ENCODE results near the gene NDUFB10.
"Not testable (repeated sequence)": the region's sequence is repeated elsewhere in the genome, so short reads cannot be mapped to it uniquely, and the experiment has no call there.

Gene NDUFB10

GRCh38 chr16:1946495-1947368 is 12.6 kb upstream of the NDUFB10 start:
- no peak for DNase-seq (ENCODE audit: low spot score)

- DNase-seq (ENCODE audit: low spot score): no peak
These were observed 12.0 kb upstream of the NDUFB10 start for GRCh38 chr16:1947369-1947670.

DNA sequence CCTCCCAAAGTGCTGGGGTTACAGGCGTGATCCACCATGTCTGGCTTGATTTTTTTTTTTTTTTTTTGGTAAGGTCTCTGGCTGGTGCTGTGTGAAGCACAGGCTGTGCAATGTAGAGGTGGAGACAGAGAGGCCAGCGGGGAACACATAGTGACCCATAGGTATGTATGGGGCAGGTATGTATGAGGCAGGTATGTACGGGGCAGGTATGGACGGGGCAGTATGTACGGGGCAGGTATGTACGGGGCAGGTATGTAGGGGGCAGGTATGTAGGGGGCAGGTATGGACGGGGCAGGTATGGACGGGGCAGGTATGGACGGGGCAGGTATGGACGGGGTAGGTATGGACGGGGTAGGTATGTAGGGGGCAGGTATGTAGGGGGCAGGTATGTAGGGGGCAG is 9.8 kb upstream of the NDUFB10 start:
- no peak for DNase-seq (ENCODE audit: low spot score)

GRCh38 chr16:1950047-1950446 is 9.3 kb upstream of the NDUFB10 start:
- DNase-seq (ENCODE audit: low spot score): no peak

DNA sequence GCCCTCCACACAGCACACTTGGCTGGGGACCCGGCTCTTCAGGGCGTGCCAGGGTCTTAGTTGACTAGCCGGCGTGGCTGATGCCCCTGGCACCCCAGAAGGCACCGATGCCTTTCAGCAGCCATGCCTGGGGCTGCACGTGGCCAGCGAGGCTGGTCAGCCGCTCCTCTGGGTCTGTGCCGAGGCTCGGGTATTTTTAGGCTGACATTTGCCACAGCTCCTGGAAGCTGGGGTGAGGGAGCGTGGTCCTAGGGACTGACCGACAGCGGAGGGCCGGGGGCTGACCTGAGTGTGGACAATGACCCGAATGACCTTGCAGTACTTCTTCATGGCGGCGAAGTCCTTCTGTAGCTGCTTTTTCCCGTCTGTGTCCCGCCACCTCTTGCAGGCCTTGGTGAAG is 8.8 kb upstream of the NDUFB10 start:
- no peak for DNase-seq (ENCODE audit: low spot score)

DNA sequence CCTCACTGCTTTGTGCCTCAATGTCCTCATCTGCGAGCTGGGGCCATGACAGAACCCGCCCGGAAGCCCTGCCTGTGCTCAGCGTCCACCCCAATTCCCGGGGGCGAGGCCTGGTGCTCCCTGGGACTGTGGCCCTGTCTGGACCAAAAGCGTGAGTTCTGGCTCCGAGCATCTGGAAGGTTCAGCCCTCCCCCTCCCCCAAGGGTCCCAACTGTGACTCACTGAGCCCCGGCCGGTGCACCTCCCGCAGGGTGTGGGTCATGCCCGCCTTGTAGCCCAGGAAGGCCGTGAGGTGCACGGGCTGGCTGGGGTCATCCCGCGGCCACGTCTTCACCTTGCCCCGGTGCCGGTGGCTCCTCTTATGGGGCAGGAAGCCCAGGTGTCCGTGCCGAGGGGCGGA is 5.6 kb upstream of the NDUFB10 start:
- DNase-seq (ENCODE audit: low spot score): no peak

- not testable (repeated sequence) for DNase-seq (ENCODE audit: low spot score)
These were observed 1.8 kb upstream of the NDUFB10 start for GRCh38 chr16:1957434-1958142.

GRCh38 chr16:1958143-1958491 is 1.2 kb upstream of the NDUFB10 start:
- not testable (repeated sequence) for DNase-seq (ENCODE audit: low spot score)

GRCh38 chr16:1958715-1959268 is 546 bp upstream of the NDUFB10 start:
- no peak for DNase-seq (ENCODE audit: low spot score)

GRCh38 chr16:1960665-1961630 is 1.6 kb downstream of the NDUFB10 start:
- no peak for DNase-seq (ENCODE audit: low spot score)

DNA sequence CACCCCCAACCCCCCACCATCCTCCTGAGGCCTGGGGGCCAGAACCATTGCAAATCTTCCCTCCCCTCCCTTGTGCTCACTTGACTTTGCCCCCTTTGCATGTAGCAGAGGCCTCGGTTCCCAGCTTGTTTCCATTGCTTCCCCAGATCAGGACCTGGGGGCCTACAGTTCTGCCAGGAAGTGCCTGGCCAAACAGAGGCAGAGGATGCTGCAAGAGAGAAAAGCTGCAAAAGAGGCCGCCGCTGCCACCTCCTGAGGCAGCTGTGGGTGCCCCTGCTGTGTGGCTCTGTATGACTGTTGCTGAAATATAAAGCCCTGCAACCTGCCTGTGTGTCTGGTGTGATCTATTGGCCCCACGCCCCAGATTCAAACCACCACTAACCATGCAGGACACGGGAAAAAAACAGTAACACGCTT is 2.3 kb downstream of the NDUFB10 start:
- DNase-seq (ENCODE audit: low spot score): no peak

GRCh38 chr16:1962161-1963153 is 3.1 kb downstream of the NDUFB10 start:
- not testable (repeated sequence) for DNase-seq (ENCODE audit: low spot score)

DNA sequence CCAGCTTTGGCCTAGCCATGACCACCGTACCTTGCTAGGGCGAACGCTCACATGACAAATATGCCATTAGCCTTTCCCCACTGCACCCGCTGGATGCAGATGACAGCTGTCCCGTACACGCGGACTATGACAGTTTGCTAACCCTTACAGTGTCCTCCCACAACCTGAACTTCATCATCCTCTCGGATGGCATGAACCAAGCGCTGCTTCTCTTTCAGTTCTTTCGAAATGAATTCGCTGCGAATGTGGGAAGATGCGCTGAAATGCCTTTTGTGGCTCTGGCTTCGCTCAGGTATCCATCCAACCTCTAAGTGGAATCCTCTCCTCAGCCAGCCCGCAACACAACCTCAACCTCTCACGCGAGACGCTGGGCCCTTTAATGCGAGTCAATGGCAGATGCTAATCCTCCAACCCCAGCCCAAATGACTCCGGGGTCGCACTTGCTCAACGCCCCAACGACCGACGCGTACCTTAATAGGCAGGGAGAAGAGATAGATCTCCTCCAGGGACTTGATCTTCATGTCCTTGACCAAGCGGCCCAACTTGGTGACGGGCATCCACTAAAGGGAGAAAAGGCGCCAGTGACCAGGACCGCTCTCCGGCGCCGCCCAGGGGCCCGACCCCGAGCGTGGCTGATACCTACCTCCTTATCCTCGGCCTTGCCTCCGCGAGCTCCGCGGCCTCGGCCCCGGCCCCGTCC is 4.6 kb downstream of the NDUFB10 start:
- DNase-seq (ENCODE audit: low spot score): no peak

- peak; percentile 99 for DNase-seq (ENCODE audit: low spot score)
These were observed 5.4 kb downstream of the NDUFB10 start, which contains the start of gene RPS2 for GRCh38 chr16:1964506-1965395. Gene RPS2 (minus strand): TSS chr16:1964826. CDS start chr16:1964625, 201 bp downstream.

GRCh38 chr16:1965396-1966001 is 6.2 kb downstream of the NDUFB10 start:
- DNase-seq (ENCODE audit: low spot score): no peak

- no peak for DNase-seq (ENCODE audit: low spot score)
These were observed 7.1 kb downstream of the NDUFB10 start, which contains the start of gene RNF151 for GRCh38 chr16:1966460-1966859. Gene RNF151 (plus strand): TSS chr16:1966856. CDS start chr16:1966882, 26 bp downstream.

- no peak for DNase-seq (ENCODE audit: low spot score)
These were observed 9.0 kb downstream of the NDUFB10 start for GRCh38 chr16:1968146-1968953.
